SU-DHL-6 (cell line): ENCODE data around the gene MRAP2.

ENCODE experiments used
- EZH2phosphoT487 ChIP-seq: fragments of 200-600 bp; sonication (generic), shearing (Covaris generic); conservative IDR thresholded peaks from 2 replicates; pipeline ENCODE4 v1.6.1; 2018; ENCODE audit warnings: mild to moderate bottlenecking, antibody characterized with exemption, low read length, moderate library complexity, mixed read lengths
- TF ChIP-seq, protein P1 (sequence below): fragments of 200-600 bp; sonication (generic); IDR thresholded peaks from one replicate; pipeline ENCODE4 v1.5.1; 2017; ENCODE audit warnings: antibody characterized with exemption, mild to moderate bottlenecking, low read length, moderate library complexity; ENCODE audit not compliant: insufficient read depth, poor library complexity, severe bottlenecking

DNA sequence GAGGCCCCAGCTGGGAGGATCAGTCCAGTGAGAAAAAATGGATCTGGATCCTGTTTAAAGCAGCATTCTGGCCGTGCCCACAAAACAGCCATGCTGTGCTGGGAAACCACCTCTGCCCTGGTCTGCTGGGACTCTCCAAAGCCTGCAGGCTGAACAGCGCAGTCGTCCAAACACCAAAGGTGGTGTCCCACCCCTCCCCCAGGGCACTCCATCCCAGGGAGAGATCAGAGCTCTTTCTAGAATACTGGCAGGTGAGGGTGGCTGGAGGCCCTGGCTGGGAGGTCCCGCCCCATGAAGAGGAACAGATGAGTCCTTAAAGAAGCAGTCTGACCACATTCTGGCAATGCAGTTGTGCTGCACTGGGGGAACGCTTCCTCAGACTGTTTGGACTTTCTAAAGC, 84.6 kb downstream of the MRAP2 start:
- TF ChIP-seq, protein P1, sequence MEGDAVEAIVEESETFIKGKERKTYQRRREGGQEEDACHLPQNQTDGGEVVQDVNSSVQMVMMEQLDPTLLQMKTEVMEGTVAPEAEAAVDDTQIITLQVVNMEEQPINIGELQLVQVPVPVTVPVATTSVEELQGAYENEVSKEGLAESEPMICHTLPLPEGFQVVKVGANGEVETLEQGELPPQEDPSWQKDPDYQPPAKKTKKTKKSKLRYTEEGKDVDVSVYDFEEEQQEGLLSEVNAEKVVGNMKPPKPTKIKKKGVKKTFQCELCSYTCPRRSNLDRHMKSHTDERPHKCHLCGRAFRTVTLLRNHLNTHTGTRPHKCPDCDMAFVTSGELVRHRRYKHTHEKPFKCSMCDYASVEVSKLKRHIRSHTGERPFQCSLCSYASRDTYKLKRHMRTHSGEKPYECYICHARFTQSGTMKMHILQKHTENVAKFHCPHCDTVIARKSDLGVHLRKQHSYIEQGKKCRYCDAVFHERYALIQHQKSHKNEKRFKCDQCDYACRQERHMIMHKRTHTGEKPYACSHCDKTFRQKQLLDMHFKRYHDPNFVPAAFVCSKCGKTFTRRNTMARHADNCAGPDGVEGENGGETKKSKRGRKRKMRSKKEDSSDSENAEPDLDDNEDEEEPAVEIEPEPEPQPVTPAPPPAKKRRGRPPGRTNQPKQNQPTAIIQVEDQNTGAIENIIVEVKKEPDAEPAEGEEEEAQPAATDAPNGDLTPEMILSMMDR: no peak
- TF ChIP-seq EZH2phosphoT487: no peak
